ENCODE measurements around the gene SEPTIN14.

Gene SEPTIN14

GRCh38 chr7:55887821-55888247 is 25.3 kb upstream of the SEPTIN14 start:
- no peaks in the 10 kb centered on the region for H3K9me3 ChIP-seq
- TF ChIP-seq CTCF (IDR thresholded peaks at IDR 0.05): no peak
- H3K27ac ChIP-seq: no peak overlapping the region
- no peaks in the 10 kb centered on the region for H3K36me3 ChIP-seq
- H3K4me1 ChIP-seq (ENCODE audit: control insufficient read depth in 1 of 2, insufficient read depth in 1 of 2, low read depth in 1 of 2, low read length in 1 of 2): peaks cover 3 to 8% of the 10 kb centered on the region in 2 experiments
- H3K27me3 ChIP-seq: peaks cover 5% of the 10 kb centered on the region
- peak overlapping the region; percentile 44 to 46 for H3K4me3 ChIP-seq (ENCODE audit: low read depth in 1 of 2, low read length in 1 of 2)

- Histone ChIP-seq H3K36me3 (no peaks in the 10 kb centered on the region), H3K4me3 (ENCODE audit: low read depth in 1 of 2, low read length in 1 of 2) (no peak overlapping the region), H3K27ac (no peak overlapping the region), H3K4me1 (ENCODE audit: control insufficient read depth in 1 of 2, insufficient read depth in 1 of 2, low read depth in 1 of 2, low read length in 1 of 2) (peaks cover 3 to 8% of the 10 kb centered on the region in 2 experiments), H3K27me3 (peaks cover 9% of the 10 kb centered on the region), H3K9me3 (no peaks in the 10 kb centered on the region)
- no peak for TF ChIP-seq CTCF (IDR thresholded peaks at IDR 0.05)
These were observed 21.8 kb upstream of the SEPTIN14 start for GRCh38 chr7:55884321-55884720.

GRCh38 chr7:55878691-55879090 is 16.1 kb upstream of the SEPTIN14 start:
- no peak for TF ChIP-seq CTCF (IDR thresholded peaks at IDR 0.05)
- H3K4me1 ChIP-seq (ENCODE audit: control insufficient read depth in 1 of 2, insufficient read depth in 1 of 2, low read depth in 1 of 2, low read length in 1 of 2): no peaks in the 10 kb centered on the region
- H3K27ac ChIP-seq: no peak overlapping the region
- H3K9me3 ChIP-seq: no peaks in the 10 kb centered on the region
- peaks cover 3% of the 10 kb centered on the region for H3K27me3 ChIP-seq
- no peak overlapping the region for H3K4me3 ChIP-seq (ENCODE audit: low read depth in 1 of 2, low read length in 1 of 2)
- no peaks in the 10 kb centered on the region for H3K36me3 ChIP-seq

- H3K4me1 ChIP-seq (ENCODE audit: control insufficient read depth in 1 of 2, insufficient read depth in 1 of 2, low read depth in 1 of 2, low read length in 1 of 2): no peaks in the 10 kb centered on the region
- peaks cover 3% of the 10 kb centered on the region for H3K27me3 ChIP-seq
- no peak overlapping the region for H3K27ac ChIP-seq
- H3K36me3 ChIP-seq: no peaks in the 10 kb centered on the region
- no peak for TF ChIP-seq CTCF (IDR thresholded peaks at IDR 0.05)
- H3K9me3 ChIP-seq: no peaks in the 10 kb centered on the region
- H3K4me3 ChIP-seq (ENCODE audit: low read depth in 1 of 2, low read length in 1 of 2): no peak overlapping the region
These were observed 14.8 kb upstream of the SEPTIN14 start for GRCh38 chr7:55877308-55877707.

GRCh38 chr7:55873765-55874164 is 11.2 kb upstream of the SEPTIN14 start:
- TF ChIP-seq CTCF (IDR thresholded peaks at IDR 0.05): no peak
- H3K9me3 ChIP-seq: no peaks in the 10 kb centered on the region
- no peaks in the 10 kb centered on the region for H3K27me3 ChIP-seq
- no peak overlapping the region for H3K4me3 ChIP-seq (ENCODE audit: low read depth in 1 of 2, low read length in 1 of 2)
- no peak overlapping the region for H3K27ac ChIP-seq
- no peaks in the 10 kb centered on the region for H3K4me1 ChIP-seq (ENCODE audit: control insufficient read depth in 1 of 2, insufficient read depth in 1 of 2, low read depth in 1 of 2, low read length in 1 of 2)
- no peaks in the 10 kb centered on the region for H3K36me3 ChIP-seq

All from neutrophil (primary cell).